Neural cell (in vitro differentiated cells): ENCODE results near the gene IFT43. TPM values are rescaled to one million over a fixed set of nuclear protein-coding genes. Genes with fewer than 3 reads are reported as not detected.

ENCODE experiments used
- H2AFZ ChIP-seq: fragments of 200-600, 300-800 bp; sonication (generic), shearing (Covaris generic); 2 replicates; pipeline ENCODE4 v1.6.0; 2014; ENCODE audit warnings: low read depth, mild to moderate bottlenecking, antibody characterized with exemption, low read length, moderate library complexity
- H3F3A ChIP-seq: fragments of 200-600 bp; shearing (Covaris generic); 2 replicates; pipeline ENCODE4 v1.6.1; 2016; ENCODE audit warnings: mild to moderate bottlenecking, moderate library complexity, mixed read lengths, antibody characterized with exemption, low read length; ENCODE audit not compliant: insufficient read depth, poor library complexity, severe bottlenecking
- H3K27ac ChIP-seq: fragments of 200-600, 300-800 bp; sonication (generic), shearing (Covaris generic); 2 replicates; pipeline ENCODE4 v1.5.1; 2014; ENCODE audit warnings: mild to moderate bottlenecking, low read length, moderate library complexity
- H3K27me3 ChIP-seq: fragments of 300-800, 200-600 bp; sonication (generic), shearing (Covaris generic); 2 replicates; pipeline ENCODE4 v1.6.0; 2014; ENCODE audit warnings: mild to moderate bottlenecking, low read depth, low read length, moderate library complexity; ENCODE audit not compliant: insufficient read depth
- H3K36me3 ChIP-seq: fragments of 300-800, 200-600 bp; sonication (generic), shearing (Covaris generic); 2 replicates; pipeline ENCODE4 v1.5.1; 2014; ENCODE audit warnings: mild to moderate bottlenecking, antibody characterized with exemption, low read length, moderate library complexity; ENCODE audit not compliant: insufficient read depth
- H3K4me2 ChIP-seq: fragments of 300-800, 200-600 bp; sonication (generic), shearing (Covaris generic); 2 replicates; pipeline ENCODE4 v1.6.0; 2014; ENCODE audit warnings: mild to moderate bottlenecking, low read length
- H3K4me3 ChIP-seq: fragments of 300-800, 200-600 bp; sonication (generic), shearing (Covaris generic); 2 replicates; pipeline ENCODE4 v1.5.1; 2014; ENCODE audit warnings: mild to moderate bottlenecking, low read length, moderate library complexity
- H3K79me2 ChIP-seq: fragments of 200-600 bp; shearing (Covaris generic); replicated peaks from 2 replicates; pipeline ENCODE4 v1.6.0; 2014; ENCODE audit warnings: mild to moderate bottlenecking, low read length, moderate library complexity; ENCODE audit not compliant: insufficient read depth
- H3K9ac ChIP-seq: fragments of 300-800, 200-600 bp; sonication (generic), shearing (Covaris generic); 2 replicates; pipeline ENCODE4 v1.6.1; 2016; ENCODE audit warnings: mild to moderate bottlenecking, low read length, mixed read lengths
- H3K9me2 ChIP-seq: fragments of 200-600 bp; shearing (Covaris generic); 2 replicates; pipeline ENCODE4 v1.6.1; 2016; ENCODE audit warnings: mild to moderate bottlenecking, low read length, mixed read lengths; ENCODE audit not compliant: insufficient read depth
- H3K9me3 ChIP-seq: fragments of 200-600, 300-800 bp; sonication (generic), shearing (Covaris generic); 2 replicates; pipeline ENCODE4 v1.6.1; 2016; ENCODE audit warnings: mild to moderate bottlenecking, mixed run types, low read length, moderate library complexity, mixed read lengths
- H4K20me1 ChIP-seq: fragments of 200-600 bp; shearing (Covaris generic); 2 replicates; pipeline ENCODE4 v1.6.1; 2016; ENCODE audit warnings: mild to moderate bottlenecking, mixed run types; ENCODE audit not compliant: insufficient read depth
- CTCF ChIP-seq: fragments of 450-650 bp; IDR thresholded peaks from 2 replicates; pipeline ENCODE4 v1.5.1; 2014; ENCODE audit warnings: antibody characterized with exemption, mild to moderate bottlenecking, moderate library complexity; ENCODE audit not compliant: poor library complexity, severe bottlenecking
- EZH2 ChIP-seq: fragments of 200-600, 300-800 bp; shearing (Covaris generic), sonication (generic); IDR thresholded peaks from 2 replicates; pipeline ENCODE4 v1.6.1; 2014; ENCODE audit warnings: antibody characterized with exemption, low read length, borderline replicate concordance, mild to moderate bottlenecking; ENCODE audit not compliant: insufficient read depth, poor library complexity, severe bottlenecking
- MXI1 ChIP-seq: fragments of 450-650 bp; conservative IDR thresholded peaks from 2 replicates; pipeline ENCODE4 v1.6.1; 2014; ENCODE audit warnings: antibody characterized with exemption, mild to moderate bottlenecking; ENCODE audit not compliant: poor library complexity, severe bottlenecking
- POLR2AphosphoS5 ChIP-seq: IDR thresholded peaks from 2 replicates; pipeline ENCODE4 v1.6.1; 2012
- REST ChIP-seq: IDR thresholded peaks from 2 replicates; pipeline ENCODE4 v1.6.1; 2012; ENCODE audit warnings: borderline replicate concordance
- SMC3 ChIP-seq: fragments of 450-650 bp; conservative IDR thresholded peaks from 2 replicates; pipeline ENCODE4 v1.6.1; 2014; ENCODE audit warnings: antibody characterized with exemption, mild to moderate bottlenecking, moderate library complexity; ENCODE audit not compliant: poor library complexity
- TAF1 ChIP-seq: IDR thresholded peaks from 2 replicates; pipeline ENCODE4 v1.6.1; 2012; ENCODE audit warnings: low read depth
- polyA plus RNA-seq: library from polyadenylated mRNA; depleted of rRNA; stranded (reverse); fragments of >200 nt; gene quantifications from 2 replicates; pipeline ENCODE4 v1.2.3, GENCODE V29; 2014

IFT43 gene
- polyA plus RNA-seq, 1 donor from 2014 or later, result 102 TPM

GRCh38 chr14:76133103-76133502 lies 147.5 kb downstream of the IFT43 start:
- H3K36me3 ChIP-seq, result no peaks in the 10 kb centered on the region
- H3K4me3 ChIP-seq, result no peak overlapping the region
- H3K9me2 ChIP-seq, result no peaks in the 10 kb centered on the region
- no peak overlapping the region for H2AFZ ChIP-seq
- H3K79me2 ChIP-seq, result no peaks in the 10 kb centered on the region
- no peak overlapping the region for H3K27ac ChIP-seq
- no peak for TF ChIP-seq MXI1
- no peak for TF ChIP-seq EZH2
- no peak for TF ChIP-seq TAF1
- no peak for TF ChIP-seq SMC3
- TF ChIP-seq REST, result peak; percentile 63
- TF ChIP-seq CTCF, result no peak
- TF ChIP-seq POLR2AphosphoS5, result no peak
- H3K27me3 ChIP-seq, result peaks cover 42% of the 10 kb centered on the region
- H3K9ac ChIP-seq, result no peak overlapping the region
- H3K4me2 ChIP-seq, result no peak overlapping the region
- H3K9me3 ChIP-seq, result no peaks in the 10 kb centered on the region
- H3F3A ChIP-seq, result no peaks in the 10 kb centered on the region
- no peaks in the 10 kb centered on the region for H4K20me1 ChIP-seq

Other genes starting within 250 kb of the IFT43 start
- 1.3 TPM in 2 replicates for gene TGFB3, start 3.8 kb upstream of the IFT43 start, polyA plus RNA-seq
- 46.0 and 49.6 TPM in 2 replicates for gene GPATCH2L, start 166.2 kb downstream of the IFT43 start, polyA plus RNA-seq